ES-I3 (cell line): ENCODE data around the gene CXCR2.

Source experiments
- H3K36me3 ChIP-seq: 2 replicates; pipeline ENCODE4 v1.6.1; 2013; ENCODE audit warnings: mild to moderate bottlenecking, low read length, control low read depth, moderate library complexity; ENCODE audit not compliant: insufficient read depth
- H3K4me1 ChIP-seq: 2 replicates; pipeline ENCODE4 v1.6.1; 2013; ENCODE audit warnings: mild to moderate bottlenecking, control low read depth, low read length; ENCODE audit not compliant: insufficient read depth
- H3K9ac ChIP-seq: 2 replicates; pipeline ENCODE4 v1.6.1; 2013; ENCODE audit warnings: low read depth, mild to moderate bottlenecking, low read length, moderate library complexity
- H3K9me3 ChIP-seq: 2 replicates; pipeline ENCODE4 v1.6.1; 2013; ENCODE audit warnings: mild to moderate bottlenecking, low read length, moderate library complexity; ENCODE audit not compliant: control insufficient read depth, insufficient read depth

Gene CXCR2

GRCh38 chr2:218184331-218184730, 58.5 kb downstream of the CXCR2 start:
- H3K36me3 ChIP-seq, result no peaks in the 10 kb centered on the region
- H3K9ac ChIP-seq, result no peak overlapping the region
- no peaks in the 10 kb centered on the region; the same call in 1 of the 2 replicates for H3K4me1 ChIP-seq
- no peaks in the 10 kb centered on the region for H3K9me3 ChIP-seq

GRCh38 chr2:218186355-218186766, 60.5 kb downstream of the CXCR2 start:
- Histone ChIP-seq H3K36me3 (no peaks in the 10 kb centered on the region), H3K9ac (no peak overlapping the region), H3K9me3 (no peaks in the 10 kb centered on the region), H3K4me1 (no peaks in the 10 kb centered on the region; the same call in 1 of the 2 replicates)
